BJ (cell line): ENCODE data around the gene MTFP1. TPM values are rescaled to one million over a fixed set of nuclear protein-coding genes. Genes with fewer than 3 reads are reported as not detected.

Experiments used
- CTCF ChIA-PET: fragments of 350-600 bp; formaldehyde crosslinking; extraction: SDS; loops from one replicate; lab custom pipeline; 2021; ENCODE audit warnings: antibody characterized with exemption, inconsistent platforms; lab: Yijun Ruan, JAX
- POLR2A ChIA-PET: fragments of 300-600 bp; sonication (Branson Sonifier 250); formaldehyde crosslinking; extraction: SDS; loops from one replicate; lab custom pipeline; 2021; ENCODE audit warnings: antibody characterized with exemption; lab: Charles Lee
- DNase-seq: peaks from one replicate; pipeline ENCODE4 v3.0.0-alpha.2; 2011; ENCODE audit warnings: low read depth
- H3K27me3 ChIP-seq: 2 replicates; pipeline ENCODE4 v1.6.0; 2011; ENCODE audit warnings: low read length; ENCODE audit not compliant: control insufficient read depth, insufficient read depth
- H3K36me3 ChIP-seq: 2 replicates; pipeline ENCODE4 v1.5.1; 2011; ENCODE audit warnings: low read length; ENCODE audit not compliant: control insufficient read depth, insufficient read depth
- H3K4me3 ChIP-seq: 2 replicates; pipeline ENCODE4 v1.5.1; 2011; ENCODE audit warnings: low read depth, mild to moderate bottlenecking, control low read depth, low read length
- polyA plus RNA-seq: library from polyadenylated mRNA; depleted of rRNA; stranded (reverse); fragments of >200 nt; gene quantifications from 2 replicates; pipeline ENCODE4 v1.2.3, GENCODE V29; 2011
- TF ChIP-seq, protein P1 (sequence below): IDR thresholded peaks from 2 replicates; pipeline ENCODE4 v1.5.1; 2011; ENCODE audit warnings: low read depth, mild to moderate bottlenecking, control low read depth, inconsistent platforms, low read length, moderate library complexity; ENCODE audit not compliant: insufficient read depth

Gene MTFP1
- polyA plus RNA-seq, 1 experiment, result 8.3 TPM

GRCh38 chr22:30392661-30393321, 32.8 kb upstream of the MTFP1 start:
- Histone ChIP-seq H3K4me3 (no peak overlapping the region), H3K36me3 (no peaks in the 10 kb centered on the region), H3K27me3 (no peaks in the 10 kb centered on the region)
- DNase-seq, result no peak
- POLR2A ChIA-PET, result no interaction called here
- TF ChIP-seq, protein P1, sequence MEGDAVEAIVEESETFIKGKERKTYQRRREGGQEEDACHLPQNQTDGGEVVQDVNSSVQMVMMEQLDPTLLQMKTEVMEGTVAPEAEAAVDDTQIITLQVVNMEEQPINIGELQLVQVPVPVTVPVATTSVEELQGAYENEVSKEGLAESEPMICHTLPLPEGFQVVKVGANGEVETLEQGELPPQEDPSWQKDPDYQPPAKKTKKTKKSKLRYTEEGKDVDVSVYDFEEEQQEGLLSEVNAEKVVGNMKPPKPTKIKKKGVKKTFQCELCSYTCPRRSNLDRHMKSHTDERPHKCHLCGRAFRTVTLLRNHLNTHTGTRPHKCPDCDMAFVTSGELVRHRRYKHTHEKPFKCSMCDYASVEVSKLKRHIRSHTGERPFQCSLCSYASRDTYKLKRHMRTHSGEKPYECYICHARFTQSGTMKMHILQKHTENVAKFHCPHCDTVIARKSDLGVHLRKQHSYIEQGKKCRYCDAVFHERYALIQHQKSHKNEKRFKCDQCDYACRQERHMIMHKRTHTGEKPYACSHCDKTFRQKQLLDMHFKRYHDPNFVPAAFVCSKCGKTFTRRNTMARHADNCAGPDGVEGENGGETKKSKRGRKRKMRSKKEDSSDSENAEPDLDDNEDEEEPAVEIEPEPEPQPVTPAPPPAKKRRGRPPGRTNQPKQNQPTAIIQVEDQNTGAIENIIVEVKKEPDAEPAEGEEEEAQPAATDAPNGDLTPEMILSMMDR, result no peak
- CTCF ChIA-PET, result interaction anchor here (0.6 to 19.7 kb wide), 11 partner anchors 31 to 137 kb away, joined by 3 to 204 read pairs (median 14); partner anchors contain the start of genes CASTOR1 and MTFP1

DNA sequence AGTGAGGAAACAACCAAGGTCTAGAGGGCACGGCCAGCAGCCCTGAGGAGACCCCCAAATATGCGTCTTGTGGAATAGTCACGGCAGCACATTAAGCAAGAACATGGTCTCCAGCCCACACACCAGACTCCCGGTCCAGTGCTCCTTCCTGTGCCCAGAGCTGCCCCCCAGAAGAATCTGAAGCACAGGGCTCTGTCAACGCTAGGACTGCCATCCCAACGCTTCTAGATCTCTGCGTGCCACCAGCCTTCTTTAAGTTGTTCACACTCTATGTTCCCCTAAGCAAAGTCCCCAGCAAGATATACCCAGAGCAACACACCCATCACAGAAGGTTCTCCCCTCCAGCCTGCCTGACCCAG, 32.3 kb upstream of the MTFP1 start:
- CTCF ChIA-PET, result interaction anchor here (0.9 to 19.7 kb wide), 5 partner anchors 9 to 130 kb away, joined by 3 to 204 read pairs (median 6); partner anchors contain the start of genes CASTOR1 and MTFP1

GRCh38 chr22:30393885-30394284, 31.7 kb upstream of the MTFP1 start:
- H3K27me3 ChIP-seq, result no peaks in the 10 kb centered on the region
- CTCF ChIA-PET, result interaction anchor here (0.9 to 19.7 kb wide), 5 partner anchors 9 to 131 kb away, joined by 3 to 204 read pairs (median 5); partner anchors contain the start of genes CASTOR1 and MTFP1
- no peak for DNase-seq
- no peak overlapping the region for H3K4me3 ChIP-seq
- TF ChIP-seq, protein P1, result no peak
- H3K36me3 ChIP-seq, result no peaks in the 10 kb centered on the region
- POLR2A ChIA-PET, result no interaction called here

More for the DNA sequence above, 32.3 kb upstream of the MTFP1 start:
- Histone ChIP-seq H3K36me3 (no peaks in the 10 kb centered on the region), H3K27me3 (no peaks in the 10 kb centered on the region), H3K4me3 (no peak overlapping the region)
- no peak for DNase-seq
- POLR2A ChIA-PET, result no interaction called here
- TF ChIP-seq, protein P1, result no peak

- TF ChIP-seq, protein P1, result no peak
- Histone ChIP-seq H3K4me3 (peak within 1 kb of the TSS; percentile 77), H3K36me3 (peaks cover 2% of the 10 kb centered on the region; the same call in 1 of the 2 replicates), H3K27me3 (no peaks in the 10 kb centered on the region)
- ChIA-PET POLR2A (interaction anchor here (0.6 to 0.7 kb wide), 2 partner anchors 12 to 117 kb away, joined by 11 to 16 read pairs; no protein-coding TSS in a partner anchor), CTCF (interaction anchor here (0.8 to 19.7 kb wide), 13 partner anchors 9 to 141 kb away, joined by 3 to 204 read pairs (median 6); partner anchors contain the start of genes CASTOR1 and RNF215)
- DNase-seq, result no peak
Observed at GRCh38 chr22:30396871-30397655, 28.5 kb upstream of the MTFP1 start, which contains the start of gene SEC14L2. TSS of gene SEC14L2 (plus strand) at chr22:30397018. CDS start at chr22:30397117, 99 bp downstream.
